Gastroesophageal sphincter (tissue), 3 donors: ENCODE data around the gene GH2.

Experiments
- POLR2A ChIP-seq, 2 donors: fragments of 450-650 bp; IDR thresholded peaks; one replicate each; pipeline ENCODE4 v1.6.1; 2017; ENCODE audit warnings: antibody characterized with exemption in 2 of 2, mild to moderate bottlenecking in 2 of 2, moderate library complexity in 1 of 2
- POLR2AphosphoS5 ChIP-seq: sonication (generic); formaldehyde crosslinking; IDR thresholded peaks from one replicate; pipeline ENCODE4 v1.6.1; 2017; ENCODE audit warnings: antibody characterized with exemption
- TF ChIP-seq, protein P1 (sequence below), 4 experiments: fragments of 200-600 bp in 2 of 4; fragments of 450-650 bp in 2 of 4; sonication (generic) in 1 of 4; IDR thresholded peaks; one replicate each; pipeline ENCODE4 v1.5.1; 2017 to 2019; ENCODE audit warnings: antibody characterized with exemption in 4 of 4, mild to moderate bottlenecking in 2 of 4, moderate library complexity in 2 of 4

DNA sequence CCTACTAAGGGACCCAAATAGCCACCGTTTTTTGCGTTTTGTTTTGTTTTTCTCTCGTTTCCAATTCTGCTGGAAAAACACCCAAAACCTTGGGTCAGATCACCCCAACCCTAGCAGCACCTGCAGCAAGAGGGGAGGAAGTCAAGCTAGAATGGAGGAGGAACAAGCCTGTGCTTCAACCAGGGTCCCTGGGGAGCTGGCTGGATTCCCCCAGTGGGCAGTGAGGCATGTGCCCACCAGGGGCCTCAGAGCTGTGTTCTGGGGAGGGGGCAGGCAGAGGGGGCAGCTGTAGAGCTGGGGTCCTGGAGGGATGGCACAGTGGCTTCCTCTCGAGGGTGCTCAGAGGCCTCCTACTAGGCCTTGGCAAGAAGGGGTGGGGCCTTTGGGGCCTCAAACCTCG is 43.9 kb upstream of the GH2 start:
- TF ChIP-seq, protein P1, sequence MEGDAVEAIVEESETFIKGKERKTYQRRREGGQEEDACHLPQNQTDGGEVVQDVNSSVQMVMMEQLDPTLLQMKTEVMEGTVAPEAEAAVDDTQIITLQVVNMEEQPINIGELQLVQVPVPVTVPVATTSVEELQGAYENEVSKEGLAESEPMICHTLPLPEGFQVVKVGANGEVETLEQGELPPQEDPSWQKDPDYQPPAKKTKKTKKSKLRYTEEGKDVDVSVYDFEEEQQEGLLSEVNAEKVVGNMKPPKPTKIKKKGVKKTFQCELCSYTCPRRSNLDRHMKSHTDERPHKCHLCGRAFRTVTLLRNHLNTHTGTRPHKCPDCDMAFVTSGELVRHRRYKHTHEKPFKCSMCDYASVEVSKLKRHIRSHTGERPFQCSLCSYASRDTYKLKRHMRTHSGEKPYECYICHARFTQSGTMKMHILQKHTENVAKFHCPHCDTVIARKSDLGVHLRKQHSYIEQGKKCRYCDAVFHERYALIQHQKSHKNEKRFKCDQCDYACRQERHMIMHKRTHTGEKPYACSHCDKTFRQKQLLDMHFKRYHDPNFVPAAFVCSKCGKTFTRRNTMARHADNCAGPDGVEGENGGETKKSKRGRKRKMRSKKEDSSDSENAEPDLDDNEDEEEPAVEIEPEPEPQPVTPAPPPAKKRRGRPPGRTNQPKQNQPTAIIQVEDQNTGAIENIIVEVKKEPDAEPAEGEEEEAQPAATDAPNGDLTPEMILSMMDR (IDR thresholded peaks at IDR 0.05) = no peak
- no peak for TF ChIP-seq POLR2A (IDR thresholded peaks at IDR 0.05)
- no peak for TF ChIP-seq POLR2AphosphoS5
